ENCODE data around the gene IFI27L1.
"Not testable (repeated sequence)": the region's sequence is repeated elsewhere in the genome, so short reads cannot be mapped to it uniquely, and the experiment has no call there.

IFI27L1 gene

GRCh38 chr14:94056579-94057308, 24.4 kb upstream of the IFI27L1 start:
- peaks cover 19% of the 10 kb centered on the region for H3K36me3 Mint-ChIP-seq
- H3K4me3 Mint-ChIP-seq = peak overlapping the region; percentile 0
- peak overlapping the region; percentile 70 for H3K27ac Mint-ChIP-seq
- H3K27me3 Mint-ChIP-seq = no peaks in the 10 kb centered on the region
- H3K4me1 Mint-ChIP-seq (ENCODE audit: low read depth) = peaks cover 56% of the 10 kb centered on the region
- H3K9me3 Mint-ChIP-seq (ENCODE audit: low read depth) = no peaks in the 10 kb centered on the region

GRCh38 chr14:94058128-94058673, 22.9 kb upstream of the IFI27L1 start:
- H3K27ac Mint-ChIP-seq = peak overlapping the region; percentile 25
- no peaks in the 10 kb centered on the region for H3K27me3 Mint-ChIP-seq
- H3K9me3 Mint-ChIP-seq (ENCODE audit: low read depth) = no peaks in the 10 kb centered on the region
- peak overlapping the region; percentile 3 for H3K4me3 Mint-ChIP-seq
- H3K4me1 Mint-ChIP-seq (ENCODE audit: low read depth) = peaks cover 69% of the 10 kb centered on the region
- H3K36me3 Mint-ChIP-seq = peaks cover 19% of the 10 kb centered on the region

GRCh38 chr14:94058674-94059138, 22.4 kb upstream of the IFI27L1 start:
- Mint-ChIP-seq H3K4me1 (ENCODE audit: low read depth) (peaks cover 70% of the 10 kb centered on the region), H3K27me3 (no peaks in the 10 kb centered on the region), H3K9me3 (ENCODE audit: low read depth) (no peaks in the 10 kb centered on the region), H3K36me3 (peaks cover 19% of the 10 kb centered on the region), H3K27ac (peak overlapping the region; percentile 25), H3K4me3 (no peak overlapping the region)

GRCh38 chr14:94059998-94060397, 21.1 kb upstream of the IFI27L1 start:
- no peaks in the 10 kb centered on the region for H3K9me3 Mint-ChIP-seq (ENCODE audit: low read depth)
- no peaks in the 10 kb centered on the region for H3K27me3 Mint-ChIP-seq
- no peak overlapping the region for H3K4me3 Mint-ChIP-seq
- H3K27ac Mint-ChIP-seq = peak overlapping the region; percentile 64
- peaks cover 77% of the 10 kb centered on the region for H3K4me1 Mint-ChIP-seq (ENCODE audit: low read depth)
- peaks cover 19% of the 10 kb centered on the region for H3K36me3 Mint-ChIP-seq

GRCh38 chr14:94062344-94062940, 18.7 kb upstream of the IFI27L1 start:
- Mint-ChIP-seq H3K9me3 (ENCODE audit: low read depth) (no peaks in the 10 kb centered on the region), H3K27me3 (no peaks in the 10 kb centered on the region), H3K36me3 (peaks cover 8% of the 10 kb centered on the region), H3K27ac (peak overlapping the region; percentile 52), H3K4me1 (ENCODE audit: low read depth) (peaks cover 83% of the 10 kb centered on the region), H3K4me3 (no peak overlapping the region)

GRCh38 chr14:94066089-94066676, 14.9 kb upstream of the IFI27L1 start:
- H3K4me3 Mint-ChIP-seq = no peak overlapping the region
- H3K27ac Mint-ChIP-seq = peak overlapping the region; percentile 48
- H3K9me3 Mint-ChIP-seq (ENCODE audit: low read depth) = peaks cover 9% of the 10 kb centered on the region
- H3K36me3 Mint-ChIP-seq = peaks cover 28% of the 10 kb centered on the region
- peaks cover 87% of the 10 kb centered on the region for H3K4me1 Mint-ChIP-seq (ENCODE audit: low read depth)
- no peaks in the 10 kb centered on the region for H3K27me3 Mint-ChIP-seq

- Mint-ChIP-seq H3K4me1 (ENCODE audit: low read depth) (peaks cover 75% of the 10 kb centered on the region), H3K9me3 (ENCODE audit: low read depth) (peaks cover 22% of the 10 kb centered on the region), H3K27ac (peak overlapping the region; percentile 54), H3K36me3 (peaks cover 52% of the 10 kb centered on the region)
- not testable (repeated sequence) for H3K4me3 Mint-ChIP-seq, H3K27me3 Mint-ChIP-seq
Observed at GRCh38 chr14:94072076-94072475, 9.0 kb upstream of the IFI27L1 start.

- peaks cover 71% of the 10 kb centered on the region for H3K4me1 Mint-ChIP-seq (ENCODE audit: low read depth)
- H3K27me3 Mint-ChIP-seq = no peaks in the 10 kb centered on the region
- peak overlapping the region; percentile 75 for H3K4me3 Mint-ChIP-seq
- no peak overlapping the region for H3K27ac Mint-ChIP-seq
- peaks cover 13% of the 10 kb centered on the region for H3K9me3 Mint-ChIP-seq (ENCODE audit: low read depth)
- peaks cover 51% of the 10 kb centered on the region for H3K36me3 Mint-ChIP-seq
Observed at GRCh38 chr14:94074534-94074933, 6.6 kb upstream of the IFI27L1 start.

GRCh38 chr14:94075008-94075407, 6.1 kb upstream of the IFI27L1 start:
- Mint-ChIP-seq H3K27me3 (no peaks in the 10 kb centered on the region), H3K36me3 (peaks cover 52% of the 10 kb centered on the region), H3K9me3 (ENCODE audit: low read depth) (peaks cover 13% of the 10 kb centered on the region), H3K4me3 (peak overlapping the region; percentile 100), H3K27ac (no peak overlapping the region), H3K4me1 (ENCODE audit: low read depth) (peaks cover 70% of the 10 kb centered on the region)

- Mint-ChIP-seq H3K4me3 (peak overlapping the region; percentile 100), H3K36me3 (peaks cover 37% of the 10 kb centered on the region), H3K9me3 (ENCODE audit: low read depth) (peaks cover 13% of the 10 kb centered on the region), H3K4me1 (ENCODE audit: low read depth) (peaks cover 65% of the 10 kb centered on the region), H3K27ac (no peak overlapping the region), H3K27me3 (no peaks in the 10 kb centered on the region)
Observed at GRCh38 chr14:94077111-94077821, 3.8 kb upstream of the IFI27L1 start.

- Mint-ChIP-seq H3K9me3 (ENCODE audit: low read depth) (peaks cover 13% of the 10 kb centered on the region), H3K27me3 (no peaks in the 10 kb centered on the region), H3K4me3 (peak overlapping the region; percentile 100), H3K36me3 (peaks cover 36% of the 10 kb centered on the region), H3K4me1 (ENCODE audit: low read depth) (peaks cover 66% of the 10 kb centered on the region), H3K27ac (no peak overlapping the region)
Observed at GRCh38 chr14:94077823-94078222, 3.3 kb upstream of the IFI27L1 start.

- peak overlapping the region; percentile 100 for H3K4me3 Mint-ChIP-seq
- H3K9me3 Mint-ChIP-seq (ENCODE audit: low read depth) = peaks cover 6% of the 10 kb centered on the region
- H3K36me3 Mint-ChIP-seq = peaks cover 27% of the 10 kb centered on the region
- H3K27ac Mint-ChIP-seq = peak overlapping the region; percentile 99
- peaks cover 55% of the 10 kb centered on the region for H3K4me1 Mint-ChIP-seq (ENCODE audit: low read depth)
- H3K27me3 Mint-ChIP-seq = no peaks in the 10 kb centered on the region
Observed at GRCh38 chr14:94079891-94080620, 1.1 kb upstream of the IFI27L1 start.

- no peaks in the 10 kb centered on the region for H3K27me3 Mint-ChIP-seq
- H3K9me3 Mint-ChIP-seq (ENCODE audit: low read depth) = peaks cover 4% of the 10 kb centered on the region
- H3K36me3 Mint-ChIP-seq = peaks cover 24% of the 10 kb centered on the region
- peaks cover 44% of the 10 kb centered on the region for H3K4me1 Mint-ChIP-seq (ENCODE audit: low read depth)
- peak overlapping the region; percentile 100 for H3K4me3 Mint-ChIP-seq
- peak overlapping the region; percentile 94 for H3K27ac Mint-ChIP-seq
Observed at GRCh38 chr14:94081386-94081820, 293 bp downstream of the IFI27L1 start.

- Mint-ChIP-seq H3K27me3 (no peaks in the 10 kb centered on the region), H3K9me3 (ENCODE audit: low read depth) (peaks cover 4% of the 10 kb centered on the region), H3K4me1 (ENCODE audit: low read depth) (no peaks in the 10 kb centered on the region), H3K4me3 (no peak overlapping the region), H3K36me3 (peaks cover 6% of the 10 kb centered on the region), H3K27ac (no peak overlapping the region)
Observed at GRCh38 chr14:94087891-94088290, 6.8 kb downstream of the IFI27L1 start.

Data from activated naive CD8-positive, alpha-beta T cell (primary cell).